GM21381 (cell line): Measurements from ENCODE around the gene ATP7B.

Experiments
- ATAC-seq: cut with Tn5 transposase; IDR thresholded peaks from one replicate; pipeline ENCODE4 v1.9.1; 2021; ENCODE audit warnings: mild to moderate bottlenecking, moderate library complexity; ENCODE audit not compliant: unreplicated experiment

Gene ATP7B

GRCh38 chr13:51953347-51954195 lies 57.7 kb downstream of the ATP7B start:
- ATAC-seq = no peak

- no peak for ATAC-seq
Observed at GRCh38 chr13:51950722-51951121, 60.5 kb downstream of the ATP7B start.

GRCh38 chr13:51946163-51946669 lies 65.0 kb downstream of the ATP7B start:
- no peak for ATAC-seq

GRCh38 chr13:51945149-51945548 lies 66.1 kb downstream of the ATP7B start:
- ATAC-seq = no peak

GRCh38 chr13:51944428-51944827 lies 66.8 kb downstream of the ATP7B start:
- ATAC-seq = no peak

GRCh38 chr13:51943721-51944120 lies 67.5 kb downstream of the ATP7B start:
- ATAC-seq = no peak

- no peak for ATAC-seq
Observed at GRCh38 chr13:51942189-51942588, 69.1 kb downstream of the ATP7B start.

- ATAC-seq = no peak
Observed at GRCh38 chr13:51938454-51938853, 72.8 kb downstream of the ATP7B start.

GRCh38 chr13:51937320-51938290 lies 73.6 kb downstream of the ATP7B start:
- no peak for ATAC-seq

- ATAC-seq = no peak
Observed at GRCh38 chr13:51935326-51936171, 75.7 kb downstream of the ATP7B start.

- ATAC-seq = no peak
Observed at GRCh38 chr13:51934461-51935087, 76.7 kb downstream of the ATP7B start.

- ATAC-seq = no peak
Observed at GRCh38 chr13:51933466-51934058, 77.7 kb downstream of the ATP7B start.

GRCh38 chr13:51932231-51932630 lies 79.0 kb downstream of the ATP7B start:
- ATAC-seq = no peak

- ATAC-seq = no peak
Observed at GRCh38 chr13:51931606-51932005, 79.6 kb downstream of the ATP7B start.

GRCh38 chr13:51929699-51930098 lies 81.6 kb downstream of the ATP7B start:
- no peak for ATAC-seq

- ATAC-seq = no peak
Observed at GRCh38 chr13:51928231-51928630, 83.0 kb downstream of the ATP7B start.

GRCh38 chr13:51927129-51927528 lies 84.1 kb downstream of the ATP7B start:
- ATAC-seq = no peak

- ATAC-seq = no peak
Observed at GRCh38 chr13:51926528-51926885, 84.7 kb downstream of the ATP7B start.

GRCh38 chr13:51925865-51926527 lies 85.3 kb downstream of the ATP7B start:
- ATAC-seq = no peak
